Calu3 (cell line): ENCODE results near the gene CTNND2. TPM values are rescaled to one million over a fixed set of nuclear protein-coding genes. Genes with fewer than 3 reads are reported as not detected.

Experiments used
- BruUV-seq: library from RNA; stranded (reverse); fragments of 400-500 nt; replicated peaks from 2 replicates; lab custom pipeline; 2021; lab: Mats Ljungman, UMichigan
- CTCF ChIA-PET: fragments of 300-600 bp; sonication (Branson Sonifier 250); formaldehyde crosslinking; loops from one replicate; lab custom pipeline; 2022; ENCODE audit warnings: antibody characterized with exemption; lab: Charles Lee
- DNase-seq: peaks from one replicate; pipeline ENCODE4 v3.0.0; 2022
- H3K27ac Mint-ChIP-seq: one replicate; pipeline ENCODE4 v1.8.0; 2022; ENCODE audit warnings: mixed read lengths; ENCODE audit not compliant: unreplicated experiment
- H3K27me3 Mint-ChIP-seq: one replicate; pipeline ENCODE4 v1.8.0; 2022; ENCODE audit warnings: mixed read lengths; ENCODE audit not compliant: unreplicated experiment
- H3K36me3 Mint-ChIP-seq: one replicate; pipeline ENCODE4 v1.8.0; 2022; ENCODE audit warnings: mild to moderate bottlenecking, moderate library complexity, mixed read lengths; ENCODE audit not compliant: insufficient read depth, unreplicated experiment
- H3K4me1 Mint-ChIP-seq: one replicate; pipeline ENCODE4 v1.8.0; 2022; ENCODE audit warnings: mild to moderate bottlenecking, low read depth, mixed read lengths; ENCODE audit not compliant: unreplicated experiment
- H3K4me3 Mint-ChIP-seq: one replicate; pipeline ENCODE4 v1.8.0; 2022; ENCODE audit warnings: mild to moderate bottlenecking, low read depth, moderate library complexity, mixed read lengths; ENCODE audit not compliant: unreplicated experiment
- H3K9me3 Mint-ChIP-seq: one replicate; pipeline ENCODE4 v1.8.0; 2022; ENCODE audit warnings: low read depth, mixed read lengths; ENCODE audit not compliant: unreplicated experiment
- intact Hi-C: fragments of 100-400 bp; cut with micrococcal nuclease; formaldehyde crosslinking; loops from one replicate; pipeline ENCODE4 v1.10.0; 2022; ENCODE audit not compliant: unreplicated experiment
- total RNA-seq: library from RNA; stranded (reverse); gene quantifications from 2 replicates; pipeline ENCODE4 v1.2.3, GENCODE V29; 2022
- TF ChIP-seq, protein P1 (sequence below): fragments of 200-600 bp; IDR thresholded peaks from one replicate; pipeline ENCODE4 v1.8.0; 2022; ENCODE audit warnings: antibody characterized with exemption; ENCODE audit not compliant: unreplicated experiment

CTNND2 gene
- total RNA-seq, 1 experiment from 2014 or later, result 19.6 TPM

DNA sequence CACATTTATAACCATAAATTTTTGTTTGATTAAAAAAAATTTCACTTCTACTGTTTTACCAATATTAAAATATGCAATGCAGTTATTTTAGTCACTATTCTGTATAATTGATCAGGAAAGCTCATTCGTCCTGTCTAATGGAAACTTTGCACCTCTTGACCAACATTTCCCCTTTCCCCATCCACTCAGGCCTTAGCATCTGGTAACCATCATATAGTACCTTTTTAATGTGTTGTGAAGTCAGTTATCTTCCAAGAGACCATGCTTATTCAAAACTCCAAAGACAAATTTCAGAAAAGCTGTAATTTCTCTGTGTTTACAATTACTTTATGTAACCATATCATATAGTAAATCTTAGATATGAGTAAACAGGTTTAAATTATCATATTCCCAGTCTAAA, 145.9 kb downstream of the CTNND2 start:
- DNase-seq, result no peak
- Mint-ChIP-seq H3K9me3 (no peaks in the 10 kb centered on the region), H3K4me1 (peaks cover 12% of the 10 kb centered on the region), H3K36me3 (no peaks in the 10 kb centered on the region), H3K4me3 (no peak overlapping the region), H3K27ac (no peak overlapping the region), H3K27me3 (no peaks in the 10 kb centered on the region)
- TF ChIP-seq, protein P1, sequence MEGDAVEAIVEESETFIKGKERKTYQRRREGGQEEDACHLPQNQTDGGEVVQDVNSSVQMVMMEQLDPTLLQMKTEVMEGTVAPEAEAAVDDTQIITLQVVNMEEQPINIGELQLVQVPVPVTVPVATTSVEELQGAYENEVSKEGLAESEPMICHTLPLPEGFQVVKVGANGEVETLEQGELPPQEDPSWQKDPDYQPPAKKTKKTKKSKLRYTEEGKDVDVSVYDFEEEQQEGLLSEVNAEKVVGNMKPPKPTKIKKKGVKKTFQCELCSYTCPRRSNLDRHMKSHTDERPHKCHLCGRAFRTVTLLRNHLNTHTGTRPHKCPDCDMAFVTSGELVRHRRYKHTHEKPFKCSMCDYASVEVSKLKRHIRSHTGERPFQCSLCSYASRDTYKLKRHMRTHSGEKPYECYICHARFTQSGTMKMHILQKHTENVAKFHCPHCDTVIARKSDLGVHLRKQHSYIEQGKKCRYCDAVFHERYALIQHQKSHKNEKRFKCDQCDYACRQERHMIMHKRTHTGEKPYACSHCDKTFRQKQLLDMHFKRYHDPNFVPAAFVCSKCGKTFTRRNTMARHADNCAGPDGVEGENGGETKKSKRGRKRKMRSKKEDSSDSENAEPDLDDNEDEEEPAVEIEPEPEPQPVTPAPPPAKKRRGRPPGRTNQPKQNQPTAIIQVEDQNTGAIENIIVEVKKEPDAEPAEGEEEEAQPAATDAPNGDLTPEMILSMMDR, result no peak
- intact Hi-C loops, result no loop called here
- BruUV-seq, result no TSS peak
- CTCF ChIA-PET, result no interaction called here

DNA sequence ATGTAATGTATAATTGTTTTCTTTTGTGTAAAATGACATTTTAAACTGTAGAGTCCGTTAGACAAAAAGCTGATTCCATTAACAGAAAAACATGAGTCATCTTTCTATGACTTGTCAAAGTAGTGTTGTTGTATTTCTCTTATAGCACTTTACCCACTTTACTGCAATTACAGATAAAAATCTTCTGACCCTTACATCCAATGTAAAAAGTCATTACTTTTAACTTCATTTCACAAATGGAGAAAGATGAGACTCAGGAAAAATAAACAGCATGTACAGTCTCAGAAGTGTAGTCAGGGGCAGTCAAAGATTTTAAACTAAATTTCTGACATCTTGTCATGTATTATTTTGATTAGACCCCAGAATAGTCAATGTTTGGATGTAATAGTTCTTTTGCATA, 146.6 kb downstream of the CTNND2 start:
- CTCF ChIA-PET, result no interaction called here
- H3K4me1 Mint-ChIP-seq, result peaks cover 12% of the 10 kb centered on the region
- DNase-seq, result no peak
- no peak overlapping the region for H3K27ac Mint-ChIP-seq
- no peak overlapping the region for H3K4me3 Mint-ChIP-seq
- BruUV-seq, result no TSS peak
- H3K9me3 Mint-ChIP-seq, result no peaks in the 10 kb centered on the region
- intact Hi-C loops, result no loop called here
- H3K36me3 Mint-ChIP-seq, result no peaks in the 10 kb centered on the region
- no peaks in the 10 kb centered on the region for H3K27me3 Mint-ChIP-seq
- TF ChIP-seq, protein P1, result no peak

DNA sequence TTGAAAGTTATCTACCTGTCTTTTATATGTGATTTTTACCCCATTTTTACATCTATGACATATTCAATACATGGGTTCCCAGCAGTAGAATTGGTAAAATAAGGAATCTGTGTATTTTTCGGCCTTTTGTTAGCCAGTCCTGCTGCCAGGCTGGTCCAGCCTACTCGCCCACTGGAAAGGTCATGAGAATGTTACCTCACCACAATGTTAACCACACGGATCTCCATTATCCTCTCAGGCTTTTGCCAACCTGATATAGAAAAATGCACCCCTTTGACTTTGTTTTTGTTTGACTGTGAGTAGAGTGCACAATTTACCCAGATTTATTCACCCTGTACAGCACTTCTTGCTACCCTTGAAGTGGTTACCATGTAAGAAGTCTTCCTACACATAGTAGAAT, 167.2 kb downstream of the CTNND2 start:
- no TSS peak for BruUV-seq
- CTCF ChIA-PET, result no interaction called here
- TF ChIP-seq, protein P1, result no peak
- Mint-ChIP-seq H3K36me3 (no peaks in the 10 kb centered on the region), H3K4me3 (no peak overlapping the region), H3K9me3 (no peaks in the 10 kb centered on the region), H3K4me1 (peaks cover 36% of the 10 kb centered on the region), H3K27me3 (no peaks in the 10 kb centered on the region), H3K27ac (no peak overlapping the region)
- DNase-seq, result no peak
- intact Hi-C loops, result no loop called here

DNA sequence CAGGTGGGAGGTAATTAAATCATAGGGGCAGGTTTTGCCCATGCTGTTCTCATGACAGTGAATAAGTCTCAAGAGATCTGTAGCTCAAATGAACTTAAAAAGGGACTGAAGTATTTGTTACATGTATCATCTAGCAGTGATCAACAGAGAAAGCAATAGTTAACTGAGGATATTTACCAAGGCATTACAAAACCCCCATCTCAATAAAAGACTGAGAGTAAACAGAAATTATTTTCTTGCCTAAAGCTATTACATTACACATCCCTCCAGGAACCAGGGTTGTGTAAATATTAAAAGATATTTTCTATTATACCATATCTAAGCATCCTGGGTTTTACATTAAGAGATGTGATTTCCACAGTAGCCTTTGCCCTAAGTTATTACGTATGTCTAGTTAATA, 169.9 kb downstream of the CTNND2 start:
- TF ChIP-seq, protein P1, result no peak
- H3K4me1 Mint-ChIP-seq, result peaks cover 37% of the 10 kb centered on the region
- H3K9me3 Mint-ChIP-seq, result no peaks in the 10 kb centered on the region
- no peak for DNase-seq
- no TSS peak for BruUV-seq
- no peaks in the 10 kb centered on the region for H3K36me3 Mint-ChIP-seq
- intact Hi-C loops, result loop anchor here (5.0 kb wide), 1 partner anchor 118 kb away; no protein-coding TSS in a partner anchor
- H3K27me3 Mint-ChIP-seq, result no peaks in the 10 kb centered on the region
- peak overlapping the region; percentile 18 for H3K4me3 Mint-ChIP-seq
- no peak overlapping the region for H3K27ac Mint-ChIP-seq
- CTCF ChIA-PET, result no interaction called here
